NT2/D1 (cell line): ENCODE results near the gene DOCK6.

Experiments used
- DNase-seq: peaks from one replicate; pipeline ENCODE4 v3.0.0-alpha.2; 2011; ENCODE audit warnings: low read depth, low spot score
- H3K27me3 ChIP-seq: 2 replicates; pipeline ENCODE4 v1.6.0; 2011; ENCODE audit warnings: mild to moderate bottlenecking; ENCODE audit not compliant: insufficient read length, insufficient read depth
- H3K36me3 ChIP-seq: 2 replicates; pipeline ENCODE4 v1.6.1; 2011; ENCODE audit warnings: mild to moderate bottlenecking, low read length, mixed read lengths; ENCODE audit not compliant: insufficient read depth, insufficient read length
- H3K4me1 ChIP-seq: 2 replicates; pipeline ENCODE4 v1.5.1; 2011; ENCODE audit not compliant: insufficient read depth, insufficient read length
- H3K4me3 ChIP-seq: 2 replicates; pipeline ENCODE4 v1.5.1; 2011; ENCODE audit warnings: low read depth; ENCODE audit not compliant: insufficient read length
- H3K9ac ChIP-seq: 2 replicates; pipeline ENCODE4 v1.6.0; 2011; ENCODE audit warnings: low read depth; ENCODE audit not compliant: insufficient read length
- H3K9me3 ChIP-seq: 2 replicates; pipeline ENCODE4 v1.5.1; 2011; ENCODE audit warnings: mild to moderate bottlenecking, low read length; ENCODE audit not compliant: insufficient read depth
- SUZ12 ChIP-seq: IDR thresholded peaks from 2 replicates; pipeline ENCODE4 v1.6.1; 2011; ENCODE audit not compliant: insufficient read length, insufficient read depth; ENCODE audit errors: extremely low read depth
- YY1 ChIP-seq: IDR thresholded peaks from 2 replicates; pipeline ENCODE4 v1.6.1; 2011; ENCODE audit not compliant: insufficient read length, insufficient read depth
- ZNF274 ChIP-seq: IDR thresholded peaks from 2 replicates; pipeline ENCODE4 v1.6.1; 2011; ENCODE audit warnings: mild to moderate bottlenecking, low read depth, low read length

The DOCK6 gene

GRCh38 chr19:11226716-11227166, 35.6 kb downstream of the DOCK6 start:
- Histone ChIP-seq H3K9ac (no peak overlapping the region), H3K27me3 (no peaks in the 10 kb centered on the region), H3K36me3 (peaks cover 33% of the 10 kb centered on the region), H3K9me3 (0 out of 2 replicates have a peak, but pooled peaks cover 2% of the 10 kb centered on the region), H3K4me3 (no peak overlapping the region), H3K4me1 (peaks cover 10% of the 10 kb centered on the region)
- DNase-seq = no peak
- TF ChIP-seq SUZ12 (no peak), ZNF274 (no peak), YY1 (no peak)

GRCh38 chr19:11225815-11226214, 36.5 kb downstream of the DOCK6 start:
- Histone ChIP-seq H3K4me1 (peaks cover 10% of the 10 kb centered on the region), H3K9me3 (peaks cover 11% of the 10 kb centered on the region; the same call in 1 of the 2 replicates), H3K36me3 (peaks cover 30% of the 10 kb centered on the region), H3K4me3 (no peak overlapping the region), H3K27me3 (no peaks in the 10 kb centered on the region), H3K9ac (no peak overlapping the region)
- no peak for TF ChIP-seq YY1
- no peak for DNase-seq

GRCh38 chr19:11225172-11225571, 37.2 kb downstream of the DOCK6 start:
- TF ChIP-seq YY1 (no peak), SUZ12 (no peak), ZNF274 (no peak)
- no peak overlapping the region for H3K4me3 ChIP-seq

GRCh38 chr19:11224429-11224828, 37.9 kb downstream of the DOCK6 start:
- no peak for DNase-seq
- Histone ChIP-seq H3K9me3 (peaks cover 11% of the 10 kb centered on the region; the same call in 1 of the 2 replicates), H3K27me3 (no peaks in the 10 kb centered on the region), H3K9ac (no peak overlapping the region), H3K36me3 (peaks cover 24% of the 10 kb centered on the region), H3K4me3 (no peak overlapping the region), H3K4me1 (peaks cover 9% of the 10 kb centered on the region)
- TF ChIP-seq ZNF274 = no peak
- no peak for TF ChIP-seq SUZ12
- no peak for TF ChIP-seq YY1

More at GRCh38 chr19:11225172-11225571, 37.2 kb downstream of the DOCK6 start:
- Histone ChIP-seq H3K9me3 (peaks cover 11% of the 10 kb centered on the region; the same call in 1 of the 2 replicates), H3K4me1 (peaks cover 10% of the 10 kb centered on the region), H3K27me3 (no peaks in the 10 kb centered on the region), H3K9ac (no peak overlapping the region), H3K36me3 (peaks cover 24% of the 10 kb centered on the region)
- no peak for DNase-seq

- H3K9me3 ChIP-seq = peaks cover 11% of the 10 kb centered on the region; the same call in 1 of the 2 replicates
- no peak for DNase-seq
- H3K36me3 ChIP-seq = peaks cover 24% of the 10 kb centered on the region
- H3K4me3 ChIP-seq = no peak overlapping the region
- no peak overlapping the region for H3K9ac ChIP-seq
- no peaks in the 10 kb centered on the region for H3K27me3 ChIP-seq
- H3K4me1 ChIP-seq = peaks cover 2% of the 10 kb centered on the region
- TF ChIP-seq ZNF274 = no peak
- TF ChIP-seq YY1 = no peak
- no peak for TF ChIP-seq SUZ12
Measured at GRCh38 chr19:11223200-11223599, 39.1 kb downstream of the DOCK6 start.

- TF ChIP-seq ZNF274 (no peak), YY1 (no peak), SUZ12 (no peak)
- H3K4me3 ChIP-seq = no peak overlapping the region
- no peaks in the 10 kb centered on the region for H3K4me1 ChIP-seq
- no peak for DNase-seq
- H3K27me3 ChIP-seq = no peaks in the 10 kb centered on the region
- peaks cover 28% of the 10 kb centered on the region for H3K36me3 ChIP-seq
- peaks cover 19% of the 10 kb centered on the region; the same call in 1 of the 2 replicates for H3K9me3 ChIP-seq
- H3K9ac ChIP-seq = no peak overlapping the region
Measured at GRCh38 chr19:11221082-11221598, 41.2 kb downstream of the DOCK6 start.

- Histone ChIP-seq H3K9me3 (peaks cover 8% of the 10 kb centered on the region; the same call in 1 of the 2 replicates), H3K9ac (no peak overlapping the region), H3K27me3 (no peaks in the 10 kb centered on the region), H3K4me1 (no peaks in the 10 kb centered on the region), H3K36me3 (peaks cover 56% of the 10 kb centered on the region), H3K4me3 (no peak overlapping the region)
- TF ChIP-seq SUZ12 = no peak
- no peak for TF ChIP-seq YY1
- TF ChIP-seq ZNF274 = no peak
- DNase-seq = no peak
Measured at GRCh38 chr19:11214387-11214786, 47.9 kb downstream of the DOCK6 start.

- DNase-seq = no peak
- H3K9me3 ChIP-seq = no peaks in the 10 kb centered on the region
- peaks cover 53% of the 10 kb centered on the region for H3K36me3 ChIP-seq
- no peaks in the 10 kb centered on the region for H3K4me1 ChIP-seq
- TF ChIP-seq SUZ12 (no peak), YY1 (no peak), ZNF274 (no peak)
- H3K9ac ChIP-seq = no peak overlapping the region
- H3K4me3 ChIP-seq = no peak overlapping the region
- no peaks in the 10 kb centered on the region for H3K27me3 ChIP-seq
Measured at GRCh38 chr19:11210656-11210928, 51.7 kb downstream of the DOCK6 start.
